ENCODE data around the gene OSBP2. TPM values are rescaled to one million over a fixed set of nuclear protein-coding genes. Genes with fewer than 3 reads are reported as not detected.

OSBP2 gene
- total and polyA plus RNA-seq, 5 experiments from 2014 or later = 0.60 to 1.8 (median 0.75) TPM

GRCh38 chr22:30874431-30875370, 180.0 kb downstream of the OSBP2 start:
- peaks cover 0 to 3% (median 0%) of the 10 kb centered on the region in 3 donors for H3K36me3 Mint-ChIP-seq
- POLR2A ChIA-PET = no interaction called here

GRCh38 chr22:30875481-30876215, 181.0 kb downstream of the OSBP2 start:
- no peaks in the 10 kb centered on the region for H3K27me3 Mint-ChIP-seq
- H3K27ac Mint-ChIP-seq = no peak overlapping the region
- POLR2A ChIA-PET = no interaction called here
- peaks cover 0 to 3% (median 0%) of the 10 kb centered on the region in 3 donors for H3K36me3 Mint-ChIP-seq
- ATAC-seq (no peak), DNase-seq (peak in 1 of 10 donors; percentile 36)
- H3K4me1 Mint-ChIP-seq = peaks cover 0 to 1% (median 0%) of the 10 kb centered on the region in 4 donors
- H3K9me3 Mint-ChIP-seq = no peaks in the 10 kb centered on the region
- no peak overlapping the region for H3K4me3 Mint-ChIP-seq

More at GRCh38 chr22:30874431-30875370, 180.0 kb downstream of the OSBP2 start:
- peaks cover 0 to 1% (median 0%) of the 10 kb centered on the region in 4 donors for H3K4me1 Mint-ChIP-seq
- ATAC-seq = no peak
- no peaks in the 10 kb centered on the region for H3K27me3 Mint-ChIP-seq
- DNase-seq = peak in 1 of 10 donors; percentile 36
- H3K27ac Mint-ChIP-seq = no peak overlapping the region
- H3K9me3 Mint-ChIP-seq = no peaks in the 10 kb centered on the region
- no peak overlapping the region for H3K4me3 Mint-ChIP-seq

- H3K9me3 Mint-ChIP-seq = no peaks in the 10 kb centered on the region
- H3K27ac Mint-ChIP-seq = no peak overlapping the region
- DNase-seq = peak in 1 of 10 donors; percentile 49
- no peak overlapping the region for H3K4me3 Mint-ChIP-seq
- ATAC-seq = no peak
- POLR2A ChIA-PET = interaction anchor here (0.6 kb wide), 2 partner anchors 330 to 522 kb away, joined by 3 to 5 read pairs; no protein-coding TSS in a partner anchor
- H3K4me1 Mint-ChIP-seq = peaks cover 0 to 1% (median 0%) of the 10 kb centered on the region in 4 donors
- peaks cover 0 to 3% (median 0%) of the 10 kb centered on the region in 3 donors for H3K36me3 Mint-ChIP-seq
- no peaks in the 10 kb centered on the region for H3K27me3 Mint-ChIP-seq
Observed at GRCh38 chr22:30876221-30876751, 181.6 kb downstream of the OSBP2 start.

- DNase-seq (peak in 1 of 10 donors; percentile 57), ATAC-seq (no peak)
- Mint-ChIP-seq H3K9me3 (no peaks in the 10 kb centered on the region), H3K27ac (peak overlapping the region in 1 of 10 donors; percentile 67), H3K4me3 (no peak overlapping the region), H3K27me3 (no peaks in the 10 kb centered on the region), H3K36me3 (peaks cover 0 to 2% (median 0%) of the 10 kb centered on the region in 3 donors), H3K4me1 (peaks cover 0 to 1% (median 0%) of the 10 kb centered on the region in 4 donors)
- POLR2A ChIA-PET = interaction anchor here (0.6 kb wide), 2 partner anchors 331 to 522 kb away, joined by 3 to 5 read pairs; no protein-coding TSS in a partner anchor
Observed at GRCh38 chr22:30876915-30877553, 182.4 kb downstream of the OSBP2 start.

GRCh38 chr22:30877662-30878515, 183.2 kb downstream of the OSBP2 start:
- H3K27me3 Mint-ChIP-seq = no peaks in the 10 kb centered on the region
- POLR2A ChIA-PET = no interaction called here
- no peaks in the 10 kb centered on the region for H3K36me3 Mint-ChIP-seq
- peaks cover 0 to 1% (median 0%) of the 10 kb centered on the region in 4 donors for H3K4me1 Mint-ChIP-seq
- ATAC-seq = no peak
- peak overlapping the region in 1 of 10 donors; percentile 75 for H3K27ac Mint-ChIP-seq
- no peak overlapping the region for H3K4me3 Mint-ChIP-seq
- peak in 1 of 10 donors; percentile 48 for DNase-seq
- no peaks in the 10 kb centered on the region for H3K9me3 Mint-ChIP-seq

GRCh38 chr22:30878516-30879414, 184.1 kb downstream of the OSBP2 start:
- no peaks in the 10 kb centered on the region for H3K27me3 Mint-ChIP-seq
- ATAC-seq = no peak
- POLR2A ChIA-PET = no interaction called here
- no peak overlapping the region for H3K4me3 Mint-ChIP-seq
- peaks cover 0 to 1% (median 0%) of the 10 kb centered on the region in 4 donors for H3K4me1 Mint-ChIP-seq
- DNase-seq = peak in 1 of 10 donors; percentile 54
- no peaks in the 10 kb centered on the region for H3K9me3 Mint-ChIP-seq
- peak overlapping the region in 1 of 10 donors; percentile 21 for H3K27ac Mint-ChIP-seq
- H3K36me3 Mint-ChIP-seq = no peaks in the 10 kb centered on the region

GRCh38 chr22:30879415-30879797, 184.7 kb downstream of the OSBP2 start:
- Mint-ChIP-seq H3K4me1 (peaks cover 0 to 1% (median 0%) of the 10 kb centered on the region in 4 donors), H3K4me3 (no peak overlapping the region), H3K36me3 (no peaks in the 10 kb centered on the region), H3K9me3 (no peaks in the 10 kb centered on the region), H3K27ac (no peak overlapping the region), H3K27me3 (no peaks in the 10 kb centered on the region)
- POLR2A ChIA-PET = no interaction called here
- DNase-seq = peak in 1 of 10 donors; percentile 45
- ATAC-seq = no peak

GRCh38 chr22:30880181-30880601, 185.5 kb downstream of the OSBP2 start:
- no peaks in the 10 kb centered on the region for H3K27me3 Mint-ChIP-seq
- H3K36me3 Mint-ChIP-seq = no peaks in the 10 kb centered on the region
- POLR2A ChIA-PET = no interaction called here
- H3K4me3 Mint-ChIP-seq = no peak overlapping the region
- no peaks in the 10 kb centered on the region for H3K9me3 Mint-ChIP-seq
- DNase-seq (peak in 1 of 10 donors; percentile 51), ATAC-seq (no peak)
- H3K4me1 Mint-ChIP-seq = peaks cover 0 to 1% (median 0%) of the 10 kb centered on the region in 4 donors
- H3K27ac Mint-ChIP-seq = no peak overlapping the region

- POLR2A ChIA-PET = no interaction called here
- DNase-seq (peak in 1 of 10 donors; percentile 37), ATAC-seq (no peak)
- Mint-ChIP-seq H3K27ac (no peak overlapping the region), H3K27me3 (no peaks in the 10 kb centered on the region), H3K4me3 (no peak overlapping the region), H3K4me1 (peaks cover 0 to 1% (median 0%) of the 10 kb centered on the region in 4 donors), H3K36me3 (no peaks in the 10 kb centered on the region), H3K9me3 (no peaks in the 10 kb centered on the region)
Observed at GRCh38 chr22:30880847-30881246, 186.2 kb downstream of the OSBP2 start.

GRCh38 chr22:30881361-30882183, 186.9 kb downstream of the OSBP2 start:
- POLR2A ChIA-PET = no interaction called here
- no peaks in the 10 kb centered on the region for H3K27me3 Mint-ChIP-seq

More at GRCh38 chr22:30881361-30882183, 186.9 kb downstream of the OSBP2 start:
- no peak overlapping the region for H3K27ac Mint-ChIP-seq
- no peaks in the 10 kb centered on the region for H3K9me3 Mint-ChIP-seq
- ATAC-seq = no peak
- H3K4me1 Mint-ChIP-seq = peaks cover 0 to 4% (median 0%) of the 10 kb centered on the region in 4 donors
- no peaks in the 10 kb centered on the region for H3K36me3 Mint-ChIP-seq
- peak in 1 of 10 donors; percentile 37 for DNase-seq
- no peak overlapping the region for H3K4me3 Mint-ChIP-seq

Data from naive thymus-derived CD8-positive, alpha-beta T cell (primary cell).